Activated naive CD4-positive, alpha-beta T cell treated with anti-CD3 and anti-CD28 coated beads for 36 hours (primary cell): Measurements from ENCODE around the gene KLRD1. TPM values are rescaled to one million over a fixed set of nuclear protein-coding genes. Genes with fewer than 3 reads are reported as not detected.
"Not testable (repeated sequence)": the region's sequence is repeated elsewhere in the genome, so short reads cannot be mapped to it uniquely, and the experiment has no call there.

Experiments
- CTCF ChIA-PET: fragments of 350-600 bp; sonication (Branson Sonifier 250); formaldehyde crosslinking; loops from one replicate; lab custom pipeline; 2021; ENCODE audit warnings: antibody characterized with exemption; lab: Charles Lee
- DNase-seq: peaks from one replicate; pipeline ENCODE4 v3.0.0-alpha.2; 2020
- H3K27ac Mint-ChIP-seq: one replicate; pipeline ENCODE4 v1.8.0; 2021; ENCODE audit warnings: mild to moderate bottlenecking, mixed read lengths
- H3K27me3 Mint-ChIP-seq: one replicate; pipeline ENCODE4 v1.8.0; 2021; ENCODE audit warnings: low read depth, mixed read lengths
- H3K36me3 Mint-ChIP-seq: one replicate; pipeline ENCODE4 v1.8.0; 2021; ENCODE audit warnings: low read depth, mixed read lengths
- H3K4me1 Mint-ChIP-seq: one replicate; pipeline ENCODE4 v1.8.0; 2021; ENCODE audit warnings: low read depth, mixed read lengths
- H3K4me3 Mint-ChIP-seq: one replicate; pipeline ENCODE4 v1.8.0; 2021; ENCODE audit warnings: mild to moderate bottlenecking, moderate library complexity, mixed read lengths
- H3K9me3 Mint-ChIP-seq: one replicate; pipeline ENCODE4 v1.8.0; 2021; ENCODE audit warnings: mixed read lengths
- intact Hi-C: fragments of 100-400 bp; cut with micrococcal nuclease; formaldehyde crosslinking; loops from one replicate; pipeline ENCODE4 v1.15.1; 2023
- total RNA-seq, 2 experiments: library from RNA; stranded (reverse); gene quantifications; one replicate each; pipeline ENCODE4 v1.2.3, GENCODE V29; 2021

KLRD1 gene
- total RNA-seq, 2 experiments from 2014 or later = 0.81 TPM; not detected in 1

DNA sequence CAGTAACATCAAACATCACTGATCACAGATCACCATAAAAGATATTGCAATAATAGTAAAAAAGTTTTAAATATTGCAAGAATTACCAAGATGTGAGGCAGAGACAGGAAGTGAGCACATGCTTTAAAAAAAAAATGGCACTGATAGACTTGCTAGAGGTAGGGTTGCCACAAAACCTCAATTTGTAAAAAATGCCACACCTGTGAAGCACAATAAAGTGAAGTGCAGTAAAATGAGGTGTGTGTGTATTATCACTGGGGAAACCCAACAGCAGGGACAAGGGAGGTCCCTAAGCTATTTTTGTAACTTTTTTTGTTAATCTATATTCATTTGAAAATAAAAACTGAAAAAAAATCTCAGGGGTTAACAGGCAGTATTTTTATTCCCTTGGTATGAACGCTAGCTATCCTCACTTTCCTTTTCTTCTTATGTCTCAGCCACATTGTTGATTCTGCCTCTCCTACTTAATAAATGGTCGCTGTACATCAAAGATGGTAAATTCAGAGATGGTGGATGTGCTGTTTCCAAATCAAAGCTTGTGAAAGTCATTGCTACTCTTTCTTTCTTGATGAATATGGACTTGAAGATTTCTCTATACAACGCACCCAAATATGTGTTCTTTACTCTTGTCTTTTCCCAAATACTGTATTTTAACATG lies 14.0 kb upstream of the KLRD1 start:
- CTCF ChIA-PET = interaction anchor here (0.6 to 1.2 kb wide), 3 partner anchors 10 to 25 kb away, joined by 3 to 4 read pairs (median 4); no protein-coding TSS in a partner anchor
- Mint-ChIP-seq H3K4me1 (peaks cover 16% of the 10 kb centered on the region), H3K4me3 (no peak overlapping the region), H3K36me3 (no peaks in the 10 kb centered on the region), H3K9me3 (no peaks in the 10 kb centered on the region), H3K27ac (peak overlapping the region; percentile 7), H3K27me3 (peaks cover 5% of the 10 kb centered on the region)
- intact Hi-C loops = loop anchor here (1.0 to 5.0 kb wide), 6 partner anchors 11 to 552 kb away; partner anchors contain the start of genes GABARAPL1 and STYK1
- DNase-seq = no peak

DNA sequence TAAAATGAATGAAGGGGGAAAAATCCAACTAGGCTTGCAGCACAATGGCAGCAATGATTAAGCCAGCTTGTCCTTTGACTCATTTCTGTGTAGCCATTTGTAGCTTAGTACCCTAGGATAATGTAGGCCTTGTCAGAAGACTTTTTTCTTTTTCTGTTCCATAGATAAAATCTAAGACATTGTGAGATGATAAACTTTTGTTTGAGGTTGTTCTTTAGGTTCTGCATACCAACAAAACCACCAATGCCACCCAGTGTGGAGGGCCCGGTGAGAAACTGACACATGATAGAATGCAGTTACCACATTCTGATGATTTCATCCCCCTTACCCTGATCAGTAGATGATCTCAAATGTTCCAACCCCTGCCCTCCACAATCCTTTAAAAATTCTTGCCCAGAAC lies 6.6 kb upstream of the KLRD1 start:
- intact Hi-C loops = loop anchor here (5.0 kb wide), 1 partner anchor 871 kb away; the partner anchor contains the start of gene SMIM10L1
- no peak overlapping the region for H3K4me3 Mint-ChIP-seq
- peaks cover 5% of the 10 kb centered on the region for H3K27me3 Mint-ChIP-seq
- H3K27ac Mint-ChIP-seq = no peak overlapping the region
- CTCF ChIA-PET = interaction anchor here (0.8 kb wide), 1 partner anchor 66 kb away, joined by 3 read pairs; no protein-coding TSS in a partner anchor
- H3K36me3 Mint-ChIP-seq = no peaks in the 10 kb centered on the region
- peaks cover 46% of the 10 kb centered on the region for H3K4me1 Mint-ChIP-seq
- H3K9me3 Mint-ChIP-seq = peaks cover 3% of the 10 kb centered on the region
- no peak for DNase-seq

DNA sequence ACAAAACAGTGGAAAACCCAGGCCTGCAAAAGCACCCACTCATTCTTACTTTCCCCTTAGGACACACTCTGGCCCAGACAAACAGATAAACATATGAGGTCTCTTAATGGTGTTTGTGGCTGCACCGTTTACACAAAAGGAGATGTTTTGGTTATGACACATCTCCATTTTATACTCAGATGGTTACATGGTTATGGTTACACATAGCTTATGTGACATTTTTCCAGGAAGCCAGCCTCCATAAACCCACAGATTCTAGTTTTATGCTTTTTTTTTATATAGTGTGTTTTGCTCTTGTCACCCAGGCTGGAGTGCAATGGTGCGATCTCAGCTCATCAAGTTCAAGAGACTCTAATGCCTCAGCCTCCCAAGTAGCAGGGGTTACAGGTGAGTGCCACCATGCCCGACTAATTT lies 3.5 kb upstream of the KLRD1 start:
- Mint-ChIP-seq H3K4me3 (no peak overlapping the region), H3K36me3 (no peaks in the 10 kb centered on the region), H3K27me3 (peaks cover 5% of the 10 kb centered on the region), H3K9me3 (peaks cover 3% of the 10 kb centered on the region), H3K4me1 (peaks cover 49% of the 10 kb centered on the region), H3K27ac (no peak overlapping the region)
- intact Hi-C loops = loop anchor here (1.0 to 5.0 kb wide), 6 partner anchors 11 to 1059 kb away; partner anchors contain the start of genes GABARAPL1 and SMIM10L1
- peak; percentile 59 for DNase-seq
- CTCF ChIA-PET = interaction anchor here (1.1 to 2.1 kb wide), 2 partner anchors 16 to 151 kb away, joined by 4 to 6 read pairs; no protein-coding TSS in a partner anchor

DNA sequence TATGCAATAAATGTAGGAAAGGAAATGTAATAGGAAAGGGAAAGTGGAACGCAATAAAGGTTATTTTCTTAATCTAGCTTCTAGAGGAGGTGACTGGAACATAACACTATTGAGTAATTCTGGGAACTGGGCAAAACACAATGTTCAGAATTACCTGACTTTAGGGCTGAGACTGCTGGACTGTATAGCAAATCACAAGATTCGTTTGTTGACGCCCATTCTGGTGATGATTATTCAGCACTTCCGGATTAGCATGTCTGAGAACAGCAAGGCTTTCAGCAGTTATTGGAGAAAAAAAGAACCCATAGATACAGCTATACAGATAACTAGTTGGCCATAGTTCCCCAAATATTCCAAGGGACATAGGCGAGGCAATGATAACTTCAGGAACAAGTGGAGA lies 2.3 kb upstream of the KLRD1 start:
- Mint-ChIP-seq H3K36me3 (no peaks in the 10 kb centered on the region), H3K27ac (no peak overlapping the region), H3K9me3 (peaks cover 3% of the 10 kb centered on the region), H3K27me3 (peaks cover 6% of the 10 kb centered on the region), H3K4me3 (no peak overlapping the region), H3K4me1 (peaks cover 49% of the 10 kb centered on the region)
- CTCF ChIA-PET = interaction anchor here (1.0 kb wide), 1 partner anchor 17 kb away, joined by 4 read pairs; no protein-coding TSS in a partner anchor
- no peak for DNase-seq
- intact Hi-C loops = loop anchor here (2.0 kb wide), 1 partner anchor 1061 kb away; no protein-coding TSS in a partner anchor

DNA sequence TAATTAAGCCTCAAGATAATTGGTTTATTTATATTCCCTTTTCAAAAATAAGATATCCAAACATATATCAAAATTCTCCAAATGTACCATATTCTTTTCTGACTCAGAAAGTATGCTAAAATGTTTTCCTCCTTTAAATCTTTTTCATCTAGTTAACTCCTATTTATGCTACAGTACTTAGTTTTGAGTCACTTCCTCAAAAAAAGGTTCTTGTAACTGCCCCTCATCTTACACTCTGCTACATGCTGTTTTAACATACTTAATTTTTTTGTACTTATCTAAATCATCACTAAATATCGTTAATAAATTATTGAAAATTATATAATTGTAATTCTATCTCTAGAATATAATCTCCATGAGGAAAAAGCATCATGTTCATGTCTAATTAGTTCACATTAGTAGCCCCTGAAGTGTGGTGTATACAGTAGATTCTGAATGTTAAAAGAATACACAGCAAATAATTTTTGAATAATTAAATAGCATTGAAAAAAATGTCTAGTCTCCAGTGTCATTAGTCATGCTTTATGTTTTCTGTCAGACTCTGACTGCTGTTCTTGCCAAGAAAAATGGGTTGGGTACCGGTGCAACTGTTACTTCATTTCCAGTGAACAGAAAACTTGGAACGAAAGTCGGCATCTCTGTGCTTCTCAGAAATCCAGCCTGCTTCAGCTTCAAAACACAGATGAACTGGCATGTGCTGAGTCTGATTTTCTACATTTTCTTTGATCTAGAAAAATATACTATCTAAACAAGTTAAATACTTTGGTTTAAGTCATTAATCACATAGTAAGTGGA lies 3.5 kb downstream of the KLRD1 start:
- no peak for DNase-seq
- Mint-ChIP-seq H3K4me3 (no peak overlapping the region), H3K36me3 (no peaks in the 10 kb centered on the region), H3K9me3 (no peaks in the 10 kb centered on the region), H3K27ac (no peak overlapping the region), H3K27me3 (peaks cover 6% of the 10 kb centered on the region), H3K4me1 (peaks cover 6% of the 10 kb centered on the region)
- intact Hi-C loops = no loop called here
- CTCF ChIA-PET = interaction anchor here (0.5 kb wide), 1 partner anchor 19 kb away, joined by 5 read pairs; no protein-coding TSS in a partner anchor

DNA sequence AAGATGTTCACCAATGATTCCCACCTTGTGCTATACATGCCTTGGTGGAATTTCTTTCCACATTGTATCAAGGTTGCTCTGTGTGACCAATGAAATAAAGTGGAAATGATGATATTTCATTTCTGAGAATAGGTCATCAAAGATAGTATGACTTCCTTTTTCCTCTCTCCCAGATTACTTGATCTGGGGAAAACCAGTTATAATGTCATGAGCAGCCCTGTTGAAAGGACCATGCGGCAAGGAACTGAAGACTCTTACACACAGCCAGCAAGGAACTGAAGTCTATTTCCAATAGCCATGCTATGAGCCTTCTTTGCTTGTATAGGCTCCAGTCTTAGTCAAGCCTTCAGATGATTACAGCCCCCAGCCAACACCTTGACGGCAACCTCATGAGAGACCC lies 11.7 kb downstream of the KLRD1 start:
- CTCF ChIA-PET = interaction anchor here (0.6 to 1.4 kb wide), 3 partner anchors 15 to 181 kb away, joined by 3 to 4 read pairs (median 4); no protein-coding TSS in a partner anchor
- peaks cover 1% of the 10 kb centered on the region for H3K9me3 Mint-ChIP-seq
- no peak overlapping the region for H3K27ac Mint-ChIP-seq
- no peak overlapping the region for H3K4me3 Mint-ChIP-seq
- no peak for DNase-seq
- intact Hi-C loops = no loop called here
- H3K36me3 Mint-ChIP-seq = no peaks in the 10 kb centered on the region
- H3K27me3 Mint-ChIP-seq = no peaks in the 10 kb centered on the region
- H3K4me1 Mint-ChIP-seq = peaks cover 28% of the 10 kb centered on the region

DNA sequence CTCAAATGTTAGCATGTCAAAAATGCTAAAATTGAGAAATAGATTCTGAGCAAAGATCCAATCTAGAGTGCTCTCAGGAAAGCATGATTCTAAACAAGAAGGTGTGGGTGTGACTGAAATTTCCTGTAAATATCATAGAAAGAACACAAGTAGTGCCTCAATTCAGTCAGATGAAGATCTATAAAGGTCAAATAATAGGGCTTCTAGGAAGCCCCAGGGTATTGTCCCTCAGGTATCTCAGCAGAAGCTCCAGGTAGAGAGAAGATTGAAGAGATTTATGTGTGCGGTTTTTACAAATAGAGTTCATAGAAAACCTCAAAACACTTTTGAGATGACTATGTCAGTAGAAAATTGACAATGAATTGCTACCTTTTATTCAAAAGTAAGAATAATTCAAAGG lies 13.0 kb downstream of the KLRD1 start:
- Mint-ChIP-seq H3K9me3 (peaks cover 1% of the 10 kb centered on the region), H3K36me3 (no peaks in the 10 kb centered on the region), H3K27ac (peak overlapping the region; percentile 2), H3K4me1 (peaks cover 28% of the 10 kb centered on the region), H3K4me3 (no peak overlapping the region), H3K27me3 (no peaks in the 10 kb centered on the region)
- no peak for DNase-seq
- intact Hi-C loops = loop anchor here (1.0 to 5.0 kb wide), 7 partner anchors 16 to 402 kb away; partner anchors contain the start of genes GABARAPL1 and YBX3
- CTCF ChIA-PET = interaction anchor here (1.4 to 2.4 kb wide), 3 partner anchors 10 to 45 kb away, joined by 3 to 10 read pairs (median 4); no protein-coding TSS in a partner anchor

DNA sequence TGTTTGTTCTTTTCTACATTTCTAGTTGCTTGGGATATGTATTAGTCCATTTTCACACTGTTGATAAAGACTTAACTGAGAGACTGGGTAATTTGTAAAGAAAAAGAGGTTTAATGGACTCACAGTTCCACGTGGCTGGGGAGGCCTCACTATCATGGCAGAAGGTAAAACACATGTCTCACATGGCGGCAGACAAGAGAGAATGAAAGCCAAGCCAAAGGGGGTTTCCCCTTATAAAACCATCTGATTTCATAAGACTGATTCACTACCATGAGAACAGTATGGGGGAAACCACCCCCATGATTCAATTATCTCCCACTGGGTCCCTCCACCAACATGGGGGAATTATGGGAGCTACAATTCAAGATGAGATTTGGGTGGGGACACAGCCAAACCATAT lies 21.0 kb downstream of the KLRD1 start:
- H3K4me1 Mint-ChIP-seq, intact Hi-C loops, H3K36me3 Mint-ChIP-seq, H3K27me3 Mint-ChIP-seq, H3K27ac Mint-ChIP-seq, H3K4me3 Mint-ChIP-seq: not testable (repeated sequence)
- CTCF ChIA-PET = interaction anchor here (0.9 to 1.8 kb wide), 2 partner anchors 58 to 93 kb away, joined by 3 to 4 read pairs; no protein-coding TSS in a partner anchor
- DNase-seq = peak; percentile 14
- peaks cover 16% of the 10 kb centered on the region for H3K9me3 Mint-ChIP-seq

DNA sequence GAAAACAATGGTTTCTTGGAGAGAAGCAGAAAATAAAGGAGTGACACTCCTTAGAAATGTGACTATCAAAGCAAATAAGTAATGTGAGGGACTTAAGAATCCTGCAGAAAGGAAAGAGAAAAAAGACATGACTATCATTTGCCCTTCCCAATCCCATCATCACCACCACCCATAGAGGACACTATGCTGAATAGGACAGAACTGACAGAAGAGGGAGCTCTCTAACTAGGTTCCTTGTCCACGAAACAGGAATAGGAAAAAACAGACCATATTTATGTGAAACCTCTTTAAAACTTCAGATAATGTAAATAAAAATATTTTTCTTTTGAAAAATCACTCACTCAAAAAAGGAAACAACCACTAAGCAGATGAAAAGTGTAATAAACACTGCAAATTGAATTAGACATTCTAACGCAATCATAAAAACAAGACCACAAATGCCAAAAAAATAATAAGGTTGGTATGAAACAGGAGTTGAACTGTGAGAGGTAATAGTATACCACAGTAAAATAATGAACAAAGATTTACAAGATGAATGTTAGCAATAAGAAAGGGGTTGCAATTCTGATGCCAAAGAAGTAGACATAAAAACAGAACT lies 24.1 kb downstream of the KLRD1 start:
- CTCF ChIA-PET = interaction anchor here (1.3 to 3.0 kb wide), 4 partner anchors 90 to 230 kb away, joined by 3 to 12 read pairs (median 8); no protein-coding TSS in a partner anchor
- intact Hi-C loops = loop anchor here (1.0 to 10.0 kb wide), 6 partner anchors 33 to 863 kb away; partner anchors contain the start of gene STYK1
- peaks cover 16% of the 10 kb centered on the region for H3K9me3 Mint-ChIP-seq
- H3K27me3 Mint-ChIP-seq = peaks cover 4% of the 10 kb centered on the region
- no peaks in the 10 kb centered on the region for H3K4me1 Mint-ChIP-seq
- H3K36me3 Mint-ChIP-seq = no peaks in the 10 kb centered on the region
- no peak overlapping the region for H3K4me3 Mint-ChIP-seq
- no peak for DNase-seq
- H3K27ac Mint-ChIP-seq = no peak overlapping the region

DNA sequence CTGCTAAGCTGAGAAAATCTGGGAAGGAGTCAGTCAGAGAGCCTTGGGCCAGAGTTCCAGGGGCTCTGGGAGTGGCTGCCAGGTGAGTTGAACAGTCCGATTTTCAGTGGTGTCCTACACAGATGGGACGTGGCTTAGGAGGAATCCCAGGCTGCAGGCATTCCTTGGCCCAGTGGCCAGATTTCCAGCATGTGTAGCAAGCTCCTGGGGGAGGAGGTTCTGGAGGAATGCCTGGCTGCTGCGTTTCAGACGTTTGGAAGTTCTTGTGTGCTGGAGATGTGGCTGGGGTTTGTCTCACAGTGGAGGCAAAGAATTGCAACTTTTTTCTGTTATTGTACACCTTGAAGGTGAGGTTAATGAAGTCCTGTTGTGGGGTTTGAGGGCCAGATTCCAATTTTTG lies 28.5 kb downstream of the KLRD1 start:
- DNase-seq, CTCF ChIA-PET, H3K36me3 Mint-ChIP-seq, H3K4me1 Mint-ChIP-seq, H3K4me3 Mint-ChIP-seq, H3K9me3 Mint-ChIP-seq, H3K27me3 Mint-ChIP-seq, H3K27ac Mint-ChIP-seq: not testable (repeated sequence)
- intact Hi-C loops = loop anchor here (10.0 kb wide), 1 partner anchor 859 kb away; no protein-coding TSS in a partner anchor

DNA sequence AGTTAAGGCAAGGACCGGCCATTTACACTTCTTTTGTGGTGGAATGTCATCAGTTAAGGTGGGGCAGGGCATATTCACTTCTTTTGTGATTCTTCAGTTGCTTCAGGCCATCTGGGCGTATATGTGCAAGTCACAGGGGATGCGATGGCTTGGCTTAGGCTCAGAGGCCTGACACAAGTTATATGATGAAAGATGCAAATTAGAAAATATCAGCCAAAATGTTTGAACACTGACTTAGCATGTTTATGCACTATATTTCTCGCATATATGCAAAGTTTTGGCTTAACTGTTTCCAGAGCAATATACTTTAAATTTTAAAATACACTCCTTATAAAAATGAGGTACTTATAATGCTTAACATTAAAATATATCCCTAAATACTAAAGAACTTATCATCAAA lies 30.8 kb downstream of the KLRD1 start:
- DNase-seq, H3K4me1 Mint-ChIP-seq, H3K4me3 Mint-ChIP-seq, H3K9me3 Mint-ChIP-seq, CTCF ChIA-PET, H3K36me3 Mint-ChIP-seq, H3K27me3 Mint-ChIP-seq, H3K27ac Mint-ChIP-seq: not testable (repeated sequence)
- intact Hi-C loops = loop anchor here (10.0 kb wide), 1 partner anchor 856 kb away; no protein-coding TSS in a partner anchor
